Right atrium auricular region (tissue), 2 donors: ENCODE measurements around the gene DTHD1. TPM values are rescaled to one million over a fixed set of nuclear protein-coding genes. Genes with fewer than 3 reads are reported as not detected.

Source experiments
- DNase-seq: peaks from one replicate; pipeline ENCODE4 v3.0.0-alpha.2; 2019; ENCODE audit warnings: low spot score
- H3K27ac ChIP-seq, 2 donors: fragments of 200-600 bp; sonication (generic); 1 replicate in 1 of 2; 2 replicates in 1 of 2; pipeline ENCODE4 v1.5.1; 2016 to 2019
- H3K27me3 ChIP-seq, 2 donors: fragments of 200-600 bp; sonication (generic); one replicate each; pipeline versions ENCODE4 v1.5.1 to v1.6.0; 2017 to 2019
- H3K36me3 ChIP-seq: fragments of 200-600 bp; sonication (generic); one replicate; pipeline ENCODE4 v1.5.1; 2016
- H3K4me1 ChIP-seq, 2 donors: fragments of 200-600 bp; sonication (generic); one replicate each; pipeline versions ENCODE4 v1.5.1 to v1.6.0; 2017 to 2019
- H3K4me3 ChIP-seq, 2 donors: fragments of 200-600 bp; sonication (generic); 1 replicate in 1 of 2; 2 replicates in 1 of 2; pipeline ENCODE4 v1.5.1; 2017 to 2019; ENCODE audit warnings: mild to moderate bottlenecking in 1 of 2, moderate library complexity in 1 of 2
- H3K9me3 ChIP-seq, 2 donors: fragments of 200-600 bp; sonication (generic); one replicate each; pipeline ENCODE4 v1.5.1; 2019
- CTCF ChIP-seq, 2 donors: fragments of 200-600 bp; sonication (generic); IDR thresholded peaks; one replicate each; pipeline ENCODE4 v1.5.1; 2019; ENCODE audit warnings: antibody characterized with exemption in 2 of 2
- total RNA-seq, 2 donors: library from RNA; depleted of rRNA; stranded (reverse); fragments of >200 nt; gene quantifications; one replicate each; pipeline ENCODE4 v1.1.0, GENCODE V29; 2016

Gene DTHD1
- total RNA-seq, 2 donors from 2014 or later = 0.16 TPM; not detected in 1

- Histone ChIP-seq H3K27me3 (no peaks in the 10 kb centered on the region), H3K27ac (no peak overlapping the region), H3K4me3 (no peak overlapping the region), H3K9me3 (no peaks in the 10 kb centered on the region), H3K36me3 (no peaks in the 10 kb centered on the region), H3K4me1 (no peaks in the 10 kb centered on the region)
- no peak for DNase-seq
- TF ChIP-seq CTCF (IDR thresholded peaks at IDR 0.05) = no peak
Observed at GRCh38 chr4:36341936-36342335, 60.5 kb downstream of the DTHD1 start.

GRCh38 chr4:36343501-36344175 lies 62.2 kb downstream of the DTHD1 start:
- no peaks in the 10 kb centered on the region for H3K9me3 ChIP-seq
- no peak overlapping the region for H3K4me3 ChIP-seq
- DNase-seq = no peak
- H3K4me1 ChIP-seq = no peaks in the 10 kb centered on the region
- H3K27ac ChIP-seq = no peak overlapping the region
- no peaks in the 10 kb centered on the region for H3K36me3 ChIP-seq
- H3K27me3 ChIP-seq = no peaks in the 10 kb centered on the region
- no peak for TF ChIP-seq CTCF (IDR thresholded peaks at IDR 0.05)

GRCh38 chr4:36348403-36348938 lies 67.1 kb downstream of the DTHD1 start:
- Histone ChIP-seq H3K4me1 (no peaks in the 10 kb centered on the region), H3K27ac (no peak overlapping the region), H3K36me3 (no peaks in the 10 kb centered on the region), H3K27me3 (no peaks in the 10 kb centered on the region), H3K4me3 (no peak overlapping the region), H3K9me3 (no peaks in the 10 kb centered on the region)
- no peak for DNase-seq
- no peak for TF ChIP-seq CTCF (IDR thresholded peaks at IDR 0.05)

- no peaks in the 10 kb centered on the region for H3K36me3 ChIP-seq
- H3K27me3 ChIP-seq = no peaks in the 10 kb centered on the region
Observed at GRCh38 chr4:36349938-36350549, 68.6 kb downstream of the DTHD1 start.

GRCh38 chr4:36351082-36351666 lies 69.8 kb downstream of the DTHD1 start:
- no peaks in the 10 kb centered on the region for H3K36me3 ChIP-seq

More at GRCh38 chr4:36349938-36350549, 68.6 kb downstream of the DTHD1 start:
- no peak for TF ChIP-seq CTCF (IDR thresholded peaks at IDR 0.05)
- Histone ChIP-seq H3K4me3 (no peak overlapping the region), H3K4me1 (no peaks in the 10 kb centered on the region), H3K27ac (no peak overlapping the region), H3K9me3 (no peaks in the 10 kb centered on the region)
- no peak for DNase-seq

More at GRCh38 chr4:36351082-36351666, 69.8 kb downstream of the DTHD1 start:
- TF ChIP-seq CTCF (IDR thresholded peaks at IDR 0.05) = peak in 1 of 2 donors; percentile 75
- peak; percentile 77 for DNase-seq
- Histone ChIP-seq H3K4me1 (no peaks in the 10 kb centered on the region), H3K27me3 (no peaks in the 10 kb centered on the region), H3K9me3 (no peaks in the 10 kb centered on the region), H3K4me3 (no peak overlapping the region), H3K27ac (no peak overlapping the region)
